Right lobe of liver (tissue), 6 donors: Measurements from ENCODE around the gene TMBIM6. TPM values are rescaled to one million over a fixed set of nuclear protein-coding genes. Genes with fewer than 3 reads are reported as not detected.

ENCODE experiments used
- ATAC-seq, 4 donors: fragments of 200-7000 bp; cut with Tn5 transposase; one replicate each; pipeline ENCODE4 v1.9.1; 2020; ENCODE audit warnings: mild to moderate bottlenecking in 4 of 4, moderate library complexity in 4 of 4
- DNase-seq, 3 donors: peaks; one replicate each; pipeline ENCODE4 v3.0.0-alpha.2; 2020
- H3K27ac ChIP-seq, 3 donors: fragments of 200-600 bp; one replicate each; pipeline ENCODE4 v1.8.0; 2022
- H3K27me3 ChIP-seq, 2 donors: fragments of 200-600 bp; one replicate each; pipeline ENCODE4 v1.8.0; 2022
- H3K36me3 ChIP-seq, 4 donors: fragments of 200-600 bp; sonication (generic) in 1 of 4; one replicate each; pipeline versions ENCODE4 v1.5.1 to v1.8.0; 2017 to 2022; ENCODE audit warnings: control low read depth in 1 of 4
- H3K4me1 ChIP-seq, 4 donors: fragments of 200-600 bp; sonication (generic) in 1 of 4; one replicate each; pipeline versions ENCODE4 v1.5.1 to v1.8.0; 2017 to 2022; ENCODE audit warnings: control low read depth in 1 of 4
- H3K4me3 ChIP-seq, 3 donors: fragments of 200-600 bp; one replicate each; pipeline ENCODE4 v1.8.0; 2022
- H3K9me3 ChIP-seq, 4 donors: fragments of 200-600 bp; sonication (generic) in 1 of 4; one replicate each; pipeline versions ENCODE4 v1.5.1 to v1.8.0; 2017 to 2022; ENCODE audit warnings: control low read depth in 1 of 4
- POLR2A ChIP-seq: fragments of 450-650 bp; IDR thresholded peaks from one replicate; pipeline ENCODE4 v1.6.1; 2017; ENCODE audit warnings: antibody characterized with exemption, mild to moderate bottlenecking
- WGBS: methylation state at CpG from one replicate; pipeline ENCODE4 v1.1.6; 2018; ENCODE audit warnings: low coverage, low lambda C conversion rate; ENCODE audit not compliant: insufficient coverage; ENCODE audit errors: missing lambda C conversion rate; 5-methylcytosine and 5-hydroxymethylcytosine counted together
- intact Hi-C, 2 donors: fragments of 100-400 bp; cut with DNase I; formaldehyde crosslinking; loops; one replicate each; pipeline versions ENCODE4 v1.11.2 to v1.14.1; 2022
- total RNA-seq, 6 experiments: library from RNA; depleted of rRNA in 2 of 6; stranded (reverse); fragments of >200 nt in 2 of 6; fragmentation: NEBNext Ultra II Directional in 3 of 6; extraction: Animal tissue kit (Norgen Biotek cat#: 25700) in 3 of 6; gene quantifications; one replicate each; pipeline versions ENCODE4 v1.1.0 to v1.2.4, GENCODE V29; 2016 to 2023
- TF ChIP-seq, protein P1 (sequence below), 4 donors: fragments of 200-600 bp in 3 of 4; fragments of 450-650 bp in 1 of 4; IDR thresholded peaks; one replicate each; pipeline versions ENCODE4 v1.5.1 to v1.8.0; 2016 to 2022; ENCODE audit warnings: antibody characterized with exemption in 4 of 4, mild to moderate bottlenecking in 2 of 4
- donor health status: DM: no; HTN: yes; CAD: no.
- donor health status: DM: no; HTN: no; CAD: no.
- donor health status: DM: no; HTN: no; CAD: no.
- donor health status: DM: no; HTN: yes; CAD: no.
- donor health status: DM: no; HTN: yes; CAD: no.

The TMBIM6 gene
- total RNA-seq, 6 experiments from 2014 or later: 538 to 1,268 (median 937) TPM

DNA sequence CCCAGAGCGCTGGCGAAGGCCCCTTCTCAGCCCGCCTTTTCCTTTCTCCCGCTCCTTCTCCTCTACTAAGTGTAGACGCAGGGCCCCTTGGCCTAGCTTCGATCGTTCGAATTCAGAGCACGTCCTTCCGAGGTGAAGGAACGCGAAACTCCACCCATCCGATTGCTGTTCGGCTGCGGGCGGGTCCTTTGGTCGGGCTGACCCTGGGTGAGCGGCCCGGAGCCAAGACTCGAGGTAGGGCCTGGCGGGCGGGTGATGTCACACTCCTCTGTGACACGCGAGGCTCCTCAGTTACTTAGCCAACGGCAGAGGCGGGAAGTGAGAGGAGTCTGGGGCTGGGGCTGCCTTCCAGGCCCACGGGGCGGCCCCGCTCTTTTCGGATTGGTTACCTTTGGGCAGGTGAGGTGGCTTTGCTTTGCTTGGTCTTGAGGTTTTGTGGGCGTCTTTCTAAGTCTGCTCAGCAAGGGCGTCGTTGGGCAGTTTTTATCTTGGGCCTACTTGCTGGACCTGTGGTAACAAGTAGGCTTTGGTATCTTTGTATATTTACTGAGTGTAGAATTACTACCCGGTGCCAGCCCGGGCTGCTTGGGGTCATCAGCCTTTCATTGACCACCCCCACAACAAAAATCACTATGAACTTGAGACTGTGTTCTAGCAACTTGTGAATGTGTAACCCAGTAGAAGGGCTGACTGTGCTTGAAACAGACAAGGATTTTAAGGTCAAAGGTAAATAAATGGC lies 694 bp downstream of the TMBIM6 start:
- no peaks in the 10 kb centered on the region for H3K27me3 ChIP-seq
- no peaks in the 10 kb centered on the region for H3K36me3 ChIP-seq
- H3K9me3 ChIP-seq: no peaks in the 10 kb centered on the region
- peaks cover 0 to 38% (median 14%) of the 10 kb centered on the region in 4 donors for H3K4me1 ChIP-seq
- TF ChIP-seq, protein P1, sequence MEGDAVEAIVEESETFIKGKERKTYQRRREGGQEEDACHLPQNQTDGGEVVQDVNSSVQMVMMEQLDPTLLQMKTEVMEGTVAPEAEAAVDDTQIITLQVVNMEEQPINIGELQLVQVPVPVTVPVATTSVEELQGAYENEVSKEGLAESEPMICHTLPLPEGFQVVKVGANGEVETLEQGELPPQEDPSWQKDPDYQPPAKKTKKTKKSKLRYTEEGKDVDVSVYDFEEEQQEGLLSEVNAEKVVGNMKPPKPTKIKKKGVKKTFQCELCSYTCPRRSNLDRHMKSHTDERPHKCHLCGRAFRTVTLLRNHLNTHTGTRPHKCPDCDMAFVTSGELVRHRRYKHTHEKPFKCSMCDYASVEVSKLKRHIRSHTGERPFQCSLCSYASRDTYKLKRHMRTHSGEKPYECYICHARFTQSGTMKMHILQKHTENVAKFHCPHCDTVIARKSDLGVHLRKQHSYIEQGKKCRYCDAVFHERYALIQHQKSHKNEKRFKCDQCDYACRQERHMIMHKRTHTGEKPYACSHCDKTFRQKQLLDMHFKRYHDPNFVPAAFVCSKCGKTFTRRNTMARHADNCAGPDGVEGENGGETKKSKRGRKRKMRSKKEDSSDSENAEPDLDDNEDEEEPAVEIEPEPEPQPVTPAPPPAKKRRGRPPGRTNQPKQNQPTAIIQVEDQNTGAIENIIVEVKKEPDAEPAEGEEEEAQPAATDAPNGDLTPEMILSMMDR (IDR thresholded peaks at IDR 0.05): no peak
- DNase-seq (peak; percentile 92 to 94 (median 93)), ATAC-seq (peak; percentile 70 to 76 (median 73))
- intact Hi-C loops: no loop called here
- 0% methylated on average over 12 of the region's 35 CpGs for WGBS
- peak overlapping the region; percentile 98 for H3K27ac ChIP-seq
- H3K4me3 ChIP-seq: peak overlapping the region; percentile 82 to 85 (median 84)

DNA sequence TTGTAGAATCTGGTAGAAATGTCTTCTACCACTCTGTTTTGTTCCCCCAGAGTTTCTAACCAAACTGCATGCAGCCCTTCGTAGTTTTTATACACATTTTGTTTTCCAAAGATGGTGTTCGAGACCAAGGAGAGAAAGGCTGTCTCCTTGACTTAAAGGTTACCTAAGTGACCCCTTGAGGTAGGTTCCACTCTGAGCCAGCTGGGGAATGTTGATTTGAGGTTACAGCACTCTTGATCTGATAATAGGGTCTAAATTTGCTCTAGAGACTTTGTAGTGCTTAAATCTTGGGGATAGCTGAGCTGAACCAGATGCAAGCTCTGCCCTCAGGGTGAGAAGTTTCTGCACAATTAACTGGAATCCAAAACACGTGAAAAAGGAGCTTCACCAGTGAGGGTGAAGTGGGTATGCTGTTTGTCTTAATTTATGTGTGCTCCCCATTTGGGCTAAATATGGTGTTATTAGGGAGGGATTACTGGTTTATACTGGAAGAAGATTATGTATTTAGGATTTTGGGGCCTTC lies 3.1 kb downstream of the TMBIM6 start:
- H3K36me3 ChIP-seq: no peaks in the 10 kb centered on the region
- H3K27ac ChIP-seq: peak overlapping the region in 1 of 3 donors; percentile 98
- DNase-seq: no peak
- H3K4me1 ChIP-seq: peaks cover 0 to 62% (median 20%) of the 10 kb centered on the region in 4 donors
- no peak for TF ChIP-seq POLR2A
- TF ChIP-seq, protein P1 (IDR thresholded peaks at IDR 0.05): no peak
- no peaks in the 10 kb centered on the region for H3K27me3 ChIP-seq
- WGBS: 21% methylated on average over 3 of the region's 3 CpGs
- ATAC-seq: no peak
- intact Hi-C loops: no loop called here
- H3K4me3 ChIP-seq: peak overlapping the region in 2 of 3 donors; percentile 82 to 85
- H3K9me3 ChIP-seq: no peaks in the 10 kb centered on the region

DNA sequence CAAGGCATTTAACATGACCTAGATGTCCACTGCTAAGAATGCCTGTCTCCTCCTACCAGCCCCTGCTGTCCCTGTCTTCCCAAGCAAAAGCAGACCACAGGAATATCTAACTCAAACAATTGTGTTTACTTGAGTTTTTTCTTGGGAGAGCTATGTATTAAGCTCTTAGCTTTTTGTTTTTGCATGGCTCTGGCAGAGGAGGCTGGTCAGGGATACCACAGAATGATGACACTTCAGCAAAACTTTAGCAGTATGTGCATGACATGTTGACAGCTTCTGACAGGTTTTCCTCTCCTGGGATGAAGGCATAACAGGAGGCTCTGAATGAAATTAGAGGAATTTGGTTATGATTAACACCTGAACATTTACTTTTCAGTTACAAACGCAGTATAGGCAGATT lies 6.9 kb downstream of the TMBIM6 start:
- Histone ChIP-seq H3K4me3 (no peak overlapping the region), H3K27ac (no peak overlapping the region), H3K27me3 (no peaks in the 10 kb centered on the region), H3K36me3 (peaks cover 7 to 17% (median 12%) of the 10 kb centered on the region in 4 donors), H3K9me3 (no peaks in the 10 kb centered on the region), H3K4me1 (peaks cover 0 to 100% (median 40%) of the 10 kb centered on the region in 4 donors)
- 13% methylated on average over 1 of the region's 1 CpG for WGBS
- ATAC-seq: peak in 1 of 4 donors; percentile 11
- intact Hi-C loops: no loop called here
- no peak for DNase-seq
- no peak for TF ChIP-seq POLR2A
- TF ChIP-seq, protein P1 (IDR thresholded peaks at IDR 0.05): no peak

DNA sequence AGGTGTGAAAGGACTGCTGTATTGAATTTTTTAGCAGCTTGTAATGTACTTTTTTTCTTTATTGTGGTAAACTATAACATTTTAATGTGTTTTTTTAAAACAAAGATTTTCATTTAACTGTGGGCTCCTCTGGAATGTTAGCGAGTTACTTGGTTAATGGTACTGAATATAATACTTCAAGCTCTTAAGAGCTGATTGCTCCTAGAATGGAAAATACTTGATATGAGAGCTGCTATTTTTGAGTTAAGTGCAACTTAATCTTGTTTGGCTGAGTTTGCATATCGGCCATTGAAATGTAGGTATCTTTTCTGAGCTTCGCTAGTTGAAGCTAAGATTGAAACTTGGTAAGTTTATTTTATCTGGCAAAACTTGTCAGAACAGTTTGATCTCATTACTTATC lies 7.4 kb downstream of the TMBIM6 start:
- H3K36me3 ChIP-seq: peaks cover 9 to 22% (median 16%) of the 10 kb centered on the region in 4 donors
- ATAC-seq: no peak
- 40% methylated on average over 3 of the region's 3 CpGs for WGBS

More for the DNA sequence above, 7.4 kb downstream of the TMBIM6 start:
- Histone ChIP-seq H3K4me3 (no peak overlapping the region), H3K4me1 (peaks cover 0 to 100% (median 40%) of the 10 kb centered on the region in 4 donors), H3K9me3 (no peaks in the 10 kb centered on the region), H3K27ac (no peak overlapping the region), H3K27me3 (no peaks in the 10 kb centered on the region)
- TF ChIP-seq, protein P1 (IDR thresholded peaks at IDR 0.05): no peak
- intact Hi-C loops: no loop called here
- no peak for DNase-seq
